Measurements from ENCODE around the gene ARHGAP22.
"Not testable (repeated sequence)": the region's sequence is repeated elsewhere in the genome, so short reads cannot be mapped to it uniquely, and the experiment has no call there.

The ARHGAP22 gene

GRCh38 chr10:48423884-48424283, 181.0 kb downstream of the ARHGAP22 start:
- no peaks in the 10 kb centered on the region for H3K9me3 ChIP-seq (replicated peaks; ENCODE audit: insufficient read depth, low read length)
- H3K79me2 ChIP-seq (ENCODE audit: low read length) = no peaks in the 10 kb centered on the region
- H3K36me3 ChIP-seq (replicated peaks; ENCODE audit: insufficient read depth, low read length) = no peaks in the 10 kb centered on the region

GRCh38 chr10:48421862-48422261, 183.0 kb downstream of the ARHGAP22 start:
- H3K4me3 ChIP-seq (ENCODE audit: low read length); H3K4me2 ChIP-seq (ENCODE audit: low read depth, low read length); H3K9ac ChIP-seq (ENCODE audit: low read length): not testable (repeated sequence)

More at GRCh38 chr10:48423884-48424283, 181.0 kb downstream of the ARHGAP22 start:
- Histone ChIP-seq H3K4me2 (ENCODE audit: low read depth, low read length) (no peak overlapping the region), H3K27ac (ENCODE audit: low read length) (no peak overlapping the region), H2AFZ (ENCODE audit: low read length) (no peak overlapping the region), H3K9ac (ENCODE audit: low read length) (no peak overlapping the region), H4K20me1 (ENCODE audit: insufficient read depth, low read length) (no peaks in the 10 kb centered on the region), H3K9me2 (replicated peaks; ENCODE audit: insufficient read depth, low read length) (no peaks in the 10 kb centered on the region), H3K4me3 (ENCODE audit: low read length) (no peak overlapping the region), H3K27me3 (replicated peaks; ENCODE audit: insufficient read depth, low read length) (no peaks in the 10 kb centered on the region), H3F3A (ENCODE audit: insufficient read depth, low read length) (no peaks in the 10 kb centered on the region), H3K4me1 (ENCODE audit: low read length) (no peaks in the 10 kb centered on the region)
- no peak for DNase-seq
- TF ChIP-seq CTCF (IDR thresholded peaks at IDR 0.05; ENCODE audit: low read length) (no peak), EZH2phosphoT487 (IDR thresholded peaks at IDR 0.05; ENCODE audit: low read length) (no peak), EZH2 (optimal IDR thresholded peaks at IDR 0.05; ENCODE audit: low read depth, low read length) (no peak)

GRCh38 chr10:48419714-48420113, 185.2 kb downstream of the ARHGAP22 start:
- Histone ChIP-seq H3K27me3 (replicated peaks; ENCODE audit: insufficient read depth, low read length) (no peaks in the 10 kb centered on the region), H3K9me2 (replicated peaks; ENCODE audit: insufficient read depth, low read length) (no peaks in the 10 kb centered on the region), H4K20me1 (ENCODE audit: insufficient read depth, low read length) (no peaks in the 10 kb centered on the region), H3K9ac (ENCODE audit: low read length) (no peak overlapping the region), H3F3A (ENCODE audit: insufficient read depth, low read length) (no peaks in the 10 kb centered on the region), H3K4me1 (ENCODE audit: low read length) (no peaks in the 10 kb centered on the region), H3K79me2 (ENCODE audit: low read length) (no peaks in the 10 kb centered on the region), H3K9me3 (replicated peaks; ENCODE audit: insufficient read depth, low read length) (no peaks in the 10 kb centered on the region), H3K4me3 (ENCODE audit: low read length) (no peak overlapping the region), H2AFZ (ENCODE audit: low read length) (no peak overlapping the region), H3K4me2 (ENCODE audit: low read depth, low read length) (no peak overlapping the region), H3K27ac (ENCODE audit: low read length) (no peak overlapping the region), H3K36me3 (replicated peaks; ENCODE audit: insufficient read depth, low read length) (no peaks in the 10 kb centered on the region)
- no peak for DNase-seq
- TF ChIP-seq CTCF (IDR thresholded peaks at IDR 0.05; ENCODE audit: low read length) (no peak), EZH2phosphoT487 (IDR thresholded peaks at IDR 0.05; ENCODE audit: low read length) (no peak), EZH2 (optimal IDR thresholded peaks at IDR 0.05; ENCODE audit: low read depth, low read length) (no peak)

More at GRCh38 chr10:48421862-48422261, 183.0 kb downstream of the ARHGAP22 start:
- not testable (repeated sequence) for H2AFZ ChIP-seq (ENCODE audit: low read length); H3K27ac ChIP-seq (ENCODE audit: low read length); H3K9me2 ChIP-seq (replicated peaks; ENCODE audit: insufficient read depth, low read length); H3K36me3 ChIP-seq (replicated peaks; ENCODE audit: insufficient read depth, low read length); H4K20me1 ChIP-seq (ENCODE audit: insufficient read depth, low read length); H3K27me3 ChIP-seq (replicated peaks; ENCODE audit: insufficient read depth, low read length); H3K79me2 ChIP-seq (ENCODE audit: low read length); DNase-seq; H3K9me3 ChIP-seq (replicated peaks; ENCODE audit: insufficient read depth, low read length); H3K4me1 ChIP-seq (ENCODE audit: low read length); H3F3A ChIP-seq (ENCODE audit: insufficient read depth, low read length)

GRCh38 chr10:48418189-48418788, 186.6 kb downstream of the ARHGAP22 start:
- no peak for DNase-seq
- Histone ChIP-seq H3K4me1 (ENCODE audit: low read length) (no peaks in the 10 kb centered on the region), H3K4me3 (ENCODE audit: low read length) (no peak overlapping the region), H3K79me2 (ENCODE audit: low read length) (no peaks in the 10 kb centered on the region), H3F3A (ENCODE audit: insufficient read depth, low read length) (no peaks in the 10 kb centered on the region), H2AFZ (ENCODE audit: low read length) (no peak overlapping the region), H4K20me1 (ENCODE audit: insufficient read depth, low read length) (no peaks in the 10 kb centered on the region), H3K27ac (ENCODE audit: low read length) (no peak overlapping the region), H3K4me2 (ENCODE audit: low read depth, low read length) (no peak overlapping the region), H3K9me3 (replicated peaks; ENCODE audit: insufficient read depth, low read length) (no peaks in the 10 kb centered on the region), H3K27me3 (replicated peaks; ENCODE audit: insufficient read depth, low read length) (no peaks in the 10 kb centered on the region), H3K36me3 (replicated peaks; ENCODE audit: insufficient read depth, low read length) (no peaks in the 10 kb centered on the region), H3K9ac (ENCODE audit: low read length) (no peak overlapping the region), H3K9me2 (replicated peaks; ENCODE audit: insufficient read depth, low read length) (no peaks in the 10 kb centered on the region)
- TF ChIP-seq EZH2 (optimal IDR thresholded peaks at IDR 0.05; ENCODE audit: low read depth, low read length) (no peak), EZH2phosphoT487 (IDR thresholded peaks at IDR 0.05; ENCODE audit: low read length) (no peak), CTCF (IDR thresholded peaks at IDR 0.05; ENCODE audit: low read length) (no peak)

Measured in MM.1S (cell line).